GM13977 (cell line): ENCODE results near the gene SLC40A1.

Experiments used
- DNase-seq: peaks from one replicate; pipeline ENCODE4 v3.0.0; 2012; ENCODE audit warnings: low spot score
- in situ Hi-C: fragments of 300-500 bp; cut with MboI; formaldehyde crosslinking; loops from one replicate; pipeline ENCODE4 v1.12.0; 2022; ENCODE audit warnings: low sequenced_read_pairs, low pct_unique_long_range_greater_than_20kb, mixed read lengths, inconsistent platforms; ENCODE audit not compliant: unreplicated experiment
- TF ChIP-seq, protein P1 (sequence below): IDR thresholded peaks from 2 replicates; pipeline ENCODE4 v1.5.1; 2012; ENCODE audit warnings: mild to moderate bottlenecking, control low read depth; ENCODE audit not compliant: insufficient read depth; ENCODE audit errors: extremely low read depth, missing control alignments

SLC40A1 gene

GRCh38 chr2:189536830-189537229 lies 43.8 kb downstream of the SLC40A1 start:
- DNase-seq, result no peak
- in situ Hi-C loops, result no loop called here
- TF ChIP-seq, protein P1, sequence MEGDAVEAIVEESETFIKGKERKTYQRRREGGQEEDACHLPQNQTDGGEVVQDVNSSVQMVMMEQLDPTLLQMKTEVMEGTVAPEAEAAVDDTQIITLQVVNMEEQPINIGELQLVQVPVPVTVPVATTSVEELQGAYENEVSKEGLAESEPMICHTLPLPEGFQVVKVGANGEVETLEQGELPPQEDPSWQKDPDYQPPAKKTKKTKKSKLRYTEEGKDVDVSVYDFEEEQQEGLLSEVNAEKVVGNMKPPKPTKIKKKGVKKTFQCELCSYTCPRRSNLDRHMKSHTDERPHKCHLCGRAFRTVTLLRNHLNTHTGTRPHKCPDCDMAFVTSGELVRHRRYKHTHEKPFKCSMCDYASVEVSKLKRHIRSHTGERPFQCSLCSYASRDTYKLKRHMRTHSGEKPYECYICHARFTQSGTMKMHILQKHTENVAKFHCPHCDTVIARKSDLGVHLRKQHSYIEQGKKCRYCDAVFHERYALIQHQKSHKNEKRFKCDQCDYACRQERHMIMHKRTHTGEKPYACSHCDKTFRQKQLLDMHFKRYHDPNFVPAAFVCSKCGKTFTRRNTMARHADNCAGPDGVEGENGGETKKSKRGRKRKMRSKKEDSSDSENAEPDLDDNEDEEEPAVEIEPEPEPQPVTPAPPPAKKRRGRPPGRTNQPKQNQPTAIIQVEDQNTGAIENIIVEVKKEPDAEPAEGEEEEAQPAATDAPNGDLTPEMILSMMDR, result no peak

- TF ChIP-seq, protein P1, result no peak
- DNase-seq, result no peak
- in situ Hi-C loops, result no loop called here
These were observed 45.4 kb downstream of the SLC40A1 start for GRCh38 chr2:189534854-189535832.

GRCh38 chr2:189533288-189534035 lies 47.1 kb downstream of the SLC40A1 start:
- TF ChIP-seq, protein P1, result no peak
- in situ Hi-C loops, result no loop called here
- DNase-seq, result no peak

GRCh38 chr2:189530965-189531637 lies 49.5 kb downstream of the SLC40A1 start:
- in situ Hi-C loops, result no loop called here
- TF ChIP-seq, protein P1, result no peak
- DNase-seq, result no peak

- TF ChIP-seq, protein P1, result no peak
- in situ Hi-C loops, result no loop called here
- DNase-seq, result no peak
These were observed 52.0 kb downstream of the SLC40A1 start for GRCh38 chr2:189528617-189529016.
